H1 (cell line): ENCODE results near the gene B4GALNT3. TPM values are rescaled to one million over a fixed set of nuclear protein-coding genes. Genes with fewer than 3 reads are reported as not detected.

ENCODE experiments used
- CTCF ChIA-PET: fragments of 300-600 bp; sonication (Branson Sonifier 250); formaldehyde crosslinking; loops from one replicate; lab custom pipeline; 2021; ENCODE audit not compliant: partially characterized antibody; lab: Charles Lee
- POLR2A ChIA-PET: fragments of 300-600 bp; sonication (Branson Sonifier 250); formaldehyde crosslinking; loops from one replicate; lab custom pipeline; 2021; ENCODE audit warnings: inconsistent platforms; ENCODE audit not compliant: partially characterized antibody; lab: Charles Lee
- DNase-seq, 2 experiments: peaks; one replicate each; pipeline versions ENCODE4 v3.0.0 to v3.0.0-alpha.2; 2010 to 2022; ENCODE audit warnings: low spot score in 2 of 2, low read depth in 1 of 2, mixed read lengths in 1 of 2
- FAIRE-seq: peaks from 2 replicates; lab custom pipeline; 2011; peaks lifted over from hg19 to GRCh38; lab: Jason Lieb, UNC
- H2AFZ ChIP-seq: 2 replicates; pipeline ENCODE4 v1.8.1; 2012; ENCODE audit warnings: low read length, inconsistent platforms
- H2AK5ac ChIP-seq: 2 replicates; pipeline ENCODE4 v1.6.1; 2013; ENCODE audit warnings: low read depth, low read length
- H2BK120ac ChIP-seq: replicated peaks from 2 replicates; pipeline ENCODE3; 2013; ENCODE audit warnings: low read depth, low read length, inconsistent platforms
- H2BK12ac ChIP-seq: 2 replicates; pipeline ENCODE4 v1.6.1; 2013; ENCODE audit warnings: low read depth, low read length
- H2BK15ac ChIP-seq: 2 replicates; pipeline ENCODE4 v1.6.1; 2013; ENCODE audit warnings: low read length
- H2BK20ac ChIP-seq: 2 replicates; pipeline ENCODE4 v1.6.1; 2013; ENCODE audit warnings: low read length
- H2BK5ac ChIP-seq: 2 replicates; pipeline ENCODE4 v1.6.1; 2013; ENCODE audit warnings: low read depth, low read length
- H3K14ac ChIP-seq: 2 replicates; pipeline ENCODE4 v1.6.1; 2013; ENCODE audit warnings: inconsistent platforms; ENCODE audit not compliant: insufficient read length
- H3K18ac ChIP-seq: 2 replicates; pipeline ENCODE4 v1.6.1; 2013; ENCODE audit warnings: low read length; ENCODE audit errors: extremely low read depth
- H3K23ac ChIP-seq: 2 replicates; pipeline ENCODE4 v1.6.1; 2013; ENCODE audit warnings: inconsistent platforms; ENCODE audit not compliant: insufficient read length
- H3K23me2 ChIP-seq: 2 replicates; pipeline ENCODE4 v1.6.1; 2013; ENCODE audit warnings: low read depth, low read length
- H3K27ac ChIP-seq: 2 replicates; pipeline ENCODE4 v1.6.1; 2011; ENCODE audit warnings: low read depth, low read length, inconsistent platforms
- H3K27me3 ChIP-seq, 4 experiments: replicated peaks in 1 of 4; 1 replicate in 1 of 4; 2 replicates in 3 of 4; pipeline versions ENCODE4 v1.6.1 to v1.8.1; 2011 to 2013; ENCODE audit warnings: low read length in 3 of 4, mild to moderate bottlenecking in 3 of 4, inconsistent platforms in 2 of 4, mixed read lengths in 2 of 4, moderate library complexity in 1 of 4; ENCODE audit not compliant: control insufficient read depth in 3 of 4, insufficient read depth in 3 of 4; ENCODE audit errors: extremely low read depth in 1 of 4
- H3K36me3 ChIP-seq, 4 experiments: 2 replicates each; pipeline versions ENCODE4 v1.6.1 to v1.8.1; 2011 to 2013; ENCODE audit warnings: mild to moderate bottlenecking in 4 of 4, low read length in 3 of 4, moderate library complexity in 2 of 4, control low read depth in 1 of 4, inconsistent platforms in 1 of 4; ENCODE audit not compliant: insufficient read depth in 4 of 4, control insufficient read depth in 2 of 4
- H3K4ac ChIP-seq: replicated peaks from 2 replicates; pipeline ENCODE3; 2013; ENCODE audit warnings: low read length, low read depth, mixed read lengths, inconsistent platforms; ENCODE audit not compliant: insufficient read length
- H3K4me1 ChIP-seq, 4 experiments: replicated peaks in 1 of 4; 1 replicate in 1 of 4; 2 replicates in 3 of 4; pipeline versions ENCODE4 v1.6.1 to v1.8.1; 2011 to 2013; ENCODE audit warnings: low read length in 3 of 4, inconsistent platforms in 2 of 4, mixed read lengths in 1 of 4; ENCODE audit not compliant: insufficient read depth in 4 of 4, control insufficient read depth in 3 of 4
- H3K4me2 ChIP-seq, 2 experiments: 2 replicates each; pipeline versions ENCODE4 v1.6.1 to v1.8.1; 2011 to 2013; ENCODE audit warnings: low read depth in 2 of 2, low read length in 2 of 2, control low read depth in 1 of 2, inconsistent platforms in 1 of 2, mild to moderate bottlenecking in 1 of 2; ENCODE audit not compliant: insufficient read depth in 1 of 2
- H3K4me3 ChIP-seq, 4 experiments: fragments of 200-600, 300-600 bp in 1 of 4; sonication (generic), shearing (Covaris generic), sonication (Bioruptor Twin) in 1 of 4; 2 replicates each; pipeline versions ENCODE4 v1.5.1 to v1.8.1; 2011 to 2016; ENCODE audit warnings: low read length in 4 of 4, low read depth in 3 of 4, control low read depth in 2 of 4, inconsistent platforms in 2 of 4, mild to moderate bottlenecking in 2 of 4, mixed read lengths in 1 of 4, moderate library complexity in 1 of 4; ENCODE audit not compliant: insufficient read depth in 2 of 4; ENCODE audit errors: extremely low read depth in 1 of 4
- H3K56ac ChIP-seq: replicated peaks from 2 replicates; pipeline ENCODE3; 2013; ENCODE audit warnings: low read depth, mild to moderate bottlenecking, mixed read lengths, low read length, inconsistent platforms; ENCODE audit not compliant: insufficient read length
- H3K79me1 ChIP-seq: 2 replicates; pipeline ENCODE4 v1.6.1; 2013; ENCODE audit warnings: low read depth, low read length, control low read depth
- H3K79me2 ChIP-seq, 2 experiments: 2 replicates each; pipeline versions ENCODE4 v1.6.1 to v1.8.1; 2012 to 2013; ENCODE audit warnings: low read length in 2 of 2, mild to moderate bottlenecking in 2 of 2, inconsistent platforms in 1 of 2; ENCODE audit not compliant: insufficient read depth in 2 of 2, control insufficient read depth in 1 of 2
- H3K9ac ChIP-seq, 4 experiments: replicated peaks in 1 of 4; 1 replicate in 1 of 4; 2 replicates in 3 of 4; pipeline versions ENCODE4 v1.6.1 to v1.8.1; 2011 to 2013; ENCODE audit warnings: low read depth in 3 of 4, low read length in 3 of 4, control low read depth in 2 of 4, mild to moderate bottlenecking in 2 of 4, moderate library complexity in 2 of 4, inconsistent platforms in 1 of 4; ENCODE audit errors: extremely low read depth in 1 of 4
- H3K9me3 ChIP-seq, 2 experiments: 2 replicates each; pipeline versions ENCODE4 v1.6.1 to v1.8.1; 2012 to 2013; ENCODE audit warnings: mild to moderate bottlenecking in 2 of 2, moderate library complexity in 2 of 2, control low read depth in 1 of 2, inconsistent platforms in 1 of 2, low read depth in 1 of 2, low read length in 1 of 2, mixed read lengths in 1 of 2; ENCODE audit not compliant: insufficient read depth in 2 of 2
- H4K20me1 ChIP-seq, 2 experiments: replicated peaks in 1 of 2; 2 replicates each; pipeline versions ENCODE3 to v1.8.1; 2011 to 2013; ENCODE audit warnings: inconsistent platforms in 2 of 2, low read length in 2 of 2, mild to moderate bottlenecking in 1 of 2; ENCODE audit not compliant: insufficient read depth in 2 of 2, control insufficient read depth in 1 of 2
- H4K5ac ChIP-seq: 2 replicates; pipeline ENCODE4 v1.6.1; 2013; ENCODE audit warnings: low read length, low read depth, mixed read lengths, inconsistent platforms; ENCODE audit not compliant: insufficient read length
- H4K8ac ChIP-seq: 2 replicates; pipeline ENCODE4 v1.8.0; 2013; ENCODE audit warnings: mild to moderate bottlenecking, moderate library complexity, low read length, inconsistent platforms; ENCODE audit not compliant: insufficient read depth; ENCODE audit errors: extremely low read depth
- H4K91ac ChIP-seq: replicated peaks from 2 replicates; pipeline ENCODE3; 2013; ENCODE audit warnings: low read length, mixed read lengths, inconsistent platforms; ENCODE audit not compliant: insufficient read length
- EP300 ChIP-seq, 2 experiments: IDR thresholded peaks; 1 replicate in 1 of 2; 2 replicates in 1 of 2; pipeline ENCODE4 v1.6.1; 2011 to 2012; ENCODE audit warnings: low read depth in 2 of 2, low read length in 2 of 2, mild to moderate bottlenecking in 2 of 2, borderline replicate concordance in 1 of 2, inconsistent platforms in 1 of 2, moderate library complexity in 1 of 2
- NRF1 ChIP-seq: IDR thresholded peaks from 2 replicates; pipeline ENCODE4 v1.6.1; 2011; ENCODE audit warnings: mild to moderate bottlenecking, low read depth, low read length, improper control_type of control experiment
- POU5F1 ChIP-seq: IDR thresholded peaks from 2 replicates; pipeline ENCODE4 v1.6.1; 2011; ENCODE audit warnings: low read depth, mild to moderate bottlenecking, low read length, moderate library complexity
- SIN3A ChIP-seq, 2 experiments: IDR thresholded peaks in 1 of 2; conservative IDR thresholded peaks in 1 of 2; 2 replicates each; pipeline ENCODE4 v1.6.1; 2011 to 2012; ENCODE audit warnings: low read length in 2 of 2, improper control_type of control experiment in 1 of 2, low read depth in 1 of 2, mild to moderate bottlenecking in 1 of 2
- TCF12 ChIP-seq: IDR thresholded peaks from 2 replicates; pipeline ENCODE4 v1.6.1; 2011; ENCODE audit warnings: low read depth, mild to moderate bottlenecking, low read length
- TEAD4 ChIP-seq: IDR thresholded peaks from 2 replicates; pipeline ENCODE4 v1.6.1; 2012; ENCODE audit warnings: low read depth, low read length, inconsistent platforms, mixed read lengths
- ZNF274 ChIP-seq: IDR thresholded peaks from 2 replicates; pipeline ENCODE4 v1.7.0; 2012; ENCODE audit warnings: low read length, borderline replicate concordance; ENCODE audit errors: extremely low read depth
- WGBS, 2 experiments: shearing (Covaris generic) in 1 of 2; methylation state at CpG; one replicate each; pipeline versions ENCODE4 v1.1.6 to v1.1.7; 2013 to 2015; ENCODE audit warnings: low lambda C conversion rate in 2 of 2, mixed read lengths in 2 of 2, inconsistent platforms in 1 of 2, low coverage in 1 of 2, missing lambda C conversion rate in 1 of 2; ENCODE audit not compliant: insufficient replicate concordance in 2 of 2, insufficient coverage in 1 of 2, insufficient read length in 1 of 2; ENCODE audit errors: extremely low coverage in 1 of 2, missing lambda C conversion rate in 1 of 2; 5-methylcytosine and 5-hydroxymethylcytosine counted together
- polyA plus RNA-seq, 7 experiments: library from polyadenylated mRNA; depleted of rRNA in 3 of 7; stranded (reverse) in 5 of 7; unstranded in 2 of 7; fragments of >200 nt in 5 of 7; fragments of 200-250 nt in 2 of 7; gene quantifications; 1 replicate in 5 of 7; 2 replicates in 1 of 7; 4 replicates in 1 of 7; pipeline versions ENCODE4 v1.2.1 to v1.2.3, GENCODE V29; 2011 to 2013; ENCODE audit warnings: missing spikeins in 2 of 7, mixed read lengths in 2 of 7
- total RNA-seq: library from RNA; stranded (reverse); fragmentation: NEBNext Ultra II Directional; extraction: Animal tissue kit (Norgen Biotek cat#: 25700); gene quantifications from 2 replicates; pipeline ENCODE4 v1.2.1, GENCODE V29; 2021

Gene B4GALNT3
- total and polyA plus RNA-seq, 2 of the 8 experiments (the other 6 are each of a cell fraction or from before 2014, with no cell fraction given), result 12.5 to 20.3 TPM

- H4K8ac ChIP-seq, result no peak overlapping the region
- no peak overlapping the region for H3K56ac ChIP-seq
- no peak overlapping the region for H2BK20ac ChIP-seq
- no peak overlapping the region; a peak in 1 of 7 replicates for H3K9ac ChIP-seq
- no peak overlapping the region for H2AK5ac ChIP-seq
- no peak overlapping the region for H2BK12ac ChIP-seq
- WGBS, 2 experiments, result 95% methylated on average over 14 of the region's 14 CpGs; no CpG with 5 or more reads in 1 of the 2 experiments
- CTCF ChIA-PET, result interaction anchor here (1.4 to 2.0 kb wide), 3 partner anchors 10 to 15 kb away, joined by 3 to 8 read pairs (median 7); no protein-coding TSS in a partner anchor
- H2BK15ac ChIP-seq, result no peak overlapping the region
- H4K91ac ChIP-seq, result no peak overlapping the region
- H4K20me1 ChIP-seq, result no peaks in the 10 kb centered on the region
- no peak overlapping the region for H3K4me3 ChIP-seq
- FAIRE-seq (no peak), DNase-seq (no peak)
- no peaks in the 10 kb centered on the region for H3K27me3 ChIP-seq
- H3K14ac ChIP-seq, result no peak overlapping the region
- no peak overlapping the region for H4K5ac ChIP-seq
- no peak overlapping the region for H2BK120ac ChIP-seq
- H2AFZ ChIP-seq, result no peak overlapping the region
- POLR2A ChIA-PET, result no interaction called here
- H3K79me2 ChIP-seq, result no peaks in the 10 kb centered on the region
- no peaks in the 10 kb centered on the region for H3K23me2 ChIP-seq
- no peaks in the 10 kb centered on the region for H3K36me3 ChIP-seq
- no peak overlapping the region for H3K27ac ChIP-seq
- H3K4me1 ChIP-seq, result no peaks in the 10 kb centered on the region
- TF ChIP-seq EP300 (IDR thresholded peaks at IDR 0.05; ENCODE audit: borderline replicate concordance in 1 of 2, low read depth in 2 of 2, low read length in 2 of 2), result no peak
- no peak for TF ChIP-seq TEAD4
- no peak for TF ChIP-seq SIN3A (conservative IDR thresholded peaks at IDR 0.05 in 1 of 2, IDR thresholded peaks at IDR 0.05 in 1 of 2; ENCODE audit: low read depth in 1 of 2, low read length in 2 of 2)
- no peak for TF ChIP-seq ZNF274
- TF ChIP-seq POU5F1, result no peak
- no peak for TF ChIP-seq TCF12
- TF ChIP-seq NRF1, result no peak
- H3K23ac ChIP-seq, result no peak overlapping the region
- H3K4ac ChIP-seq, result no peak overlapping the region
- no peaks in the 10 kb centered on the region for H3K9me3 ChIP-seq
- H3K18ac ChIP-seq, result no peak overlapping the region
- no peaks in the 10 kb centered on the region for H3K79me1 ChIP-seq
- H2BK5ac ChIP-seq, result no peak overlapping the region
- H3K4me2 ChIP-seq, result no peak overlapping the region
Measured at GRCh38 chr12:559906-560455, 100.2 kb downstream of the B4GALNT3 start.
